Stimulated activated CD4-positive, alpha-beta T cell treated with anti-CD3 and anti-CD28 coated beads, Interleukin-2, amount 100 ng/mL, for 48 hours (primary cell): ENCODE measurements around the gene SMG7.

Experiments
- DNase-seq, 2 donors: peaks; one replicate each; pipeline ENCODE4 v3.0.0-alpha.2; 2020

SMG7 gene

DNA sequence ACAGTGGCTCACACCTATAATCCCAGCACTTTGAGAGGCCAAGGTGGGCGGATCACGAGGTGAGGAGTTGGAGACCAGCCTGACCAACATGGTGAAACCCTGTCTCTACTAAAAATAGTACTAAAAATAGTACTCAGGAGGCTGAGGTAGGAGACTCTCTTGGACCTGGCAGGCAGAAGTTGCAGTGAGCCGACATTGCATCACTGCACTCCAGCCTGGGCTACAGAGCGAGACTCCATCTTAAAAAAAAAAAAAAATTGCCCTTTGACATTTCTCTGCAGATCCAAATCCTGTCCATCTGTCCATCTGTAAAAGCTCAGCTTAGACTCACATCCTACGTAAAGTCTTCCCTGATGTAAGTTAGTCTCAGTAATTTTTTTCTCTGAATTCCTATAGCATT, 124.2 kb downstream of the SMG7 start:
- DNase-seq, result no peak

DNA sequence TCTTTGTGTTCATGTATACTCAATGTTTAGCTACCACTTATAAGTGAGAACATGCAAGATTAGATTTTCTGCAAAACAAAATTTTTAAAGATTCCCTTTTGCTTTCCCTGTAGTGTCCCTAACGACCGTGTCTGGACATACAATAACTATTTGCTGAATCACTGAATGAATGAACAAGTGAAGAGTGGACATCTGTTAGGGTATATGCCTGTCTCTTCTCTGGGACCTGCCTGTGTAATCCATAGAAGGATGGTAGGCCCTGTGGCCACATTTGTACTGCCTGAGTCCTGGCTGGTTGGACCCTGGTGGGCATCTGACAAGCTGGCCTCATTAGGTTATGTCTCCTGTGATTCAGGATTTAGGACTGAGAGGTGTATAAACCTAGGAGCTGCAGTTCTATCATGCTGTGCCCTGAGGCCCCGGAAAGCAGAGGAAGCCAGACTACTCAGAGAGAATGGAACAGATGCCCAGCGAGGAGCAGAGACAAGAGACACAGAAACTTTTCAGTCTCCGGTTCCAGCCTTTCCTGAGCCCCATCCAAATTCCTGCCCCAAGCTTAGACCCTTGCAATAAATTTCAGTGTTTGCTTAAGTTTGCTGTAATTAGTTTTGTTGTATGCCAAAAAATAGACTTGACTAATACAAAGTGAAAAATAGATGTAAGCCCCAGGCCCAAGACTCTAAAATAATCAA, 125.5 kb downstream of the SMG7 start:
- DNase-seq, result no peak

DNA sequence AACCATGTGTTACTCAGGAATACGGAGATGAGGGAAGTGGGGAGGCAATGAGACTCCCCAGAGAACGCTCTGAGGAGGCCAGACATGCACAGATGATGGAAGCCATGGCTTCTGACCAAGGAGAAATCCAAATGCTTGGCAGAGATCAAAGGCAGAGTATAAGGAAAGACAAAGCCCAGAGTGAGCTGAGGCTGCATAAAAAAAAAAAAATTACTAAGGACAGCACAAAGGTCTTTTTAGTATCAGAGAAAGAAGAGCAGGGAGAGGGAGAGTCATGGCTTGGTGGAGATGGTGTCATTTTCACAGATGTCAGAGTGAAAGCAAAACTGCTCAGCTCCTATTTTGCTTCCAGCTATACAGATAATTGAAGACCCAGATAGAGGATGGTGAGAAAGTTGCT, 126.1 kb downstream of the SMG7 start:
- DNase-seq, result no peak

DNA sequence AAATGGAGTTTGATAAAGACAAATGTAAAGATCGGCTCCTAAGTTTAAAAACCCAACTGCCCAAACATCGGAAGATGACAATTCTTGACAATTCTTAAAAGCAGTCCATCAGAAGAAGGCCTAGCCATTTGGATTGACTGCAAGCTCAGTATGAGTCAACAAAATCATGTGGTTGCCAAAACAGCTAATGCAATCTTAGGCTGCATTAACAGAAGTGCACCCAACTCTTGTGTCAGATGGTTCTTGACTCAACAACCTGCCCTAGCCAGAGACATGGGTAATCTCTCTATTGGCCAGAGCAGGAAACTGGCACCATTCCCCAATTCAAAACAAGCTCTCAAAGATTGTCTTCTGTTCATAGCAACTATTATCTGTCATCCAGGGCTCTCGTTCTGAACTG, 127.8 kb downstream of the SMG7 start:
- no peak for DNase-seq

DNA sequence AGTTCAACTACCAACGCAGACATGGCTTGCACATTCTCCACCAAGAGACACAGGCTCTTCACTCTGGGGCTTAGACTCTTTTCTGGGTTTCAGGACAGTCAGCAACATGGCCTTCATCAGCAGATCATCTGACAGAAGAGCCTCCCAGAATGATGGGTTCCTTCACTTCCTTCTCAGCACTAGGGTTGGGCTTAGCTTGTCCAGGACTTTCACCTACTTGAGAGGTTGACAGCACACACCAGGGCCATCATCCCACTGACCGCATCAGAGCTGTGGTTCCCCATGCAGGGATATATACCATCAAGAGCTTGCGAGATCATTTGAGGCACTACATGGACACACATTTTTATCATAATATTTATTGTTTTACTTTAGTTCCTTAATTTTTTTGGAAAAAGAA, 128.3 kb downstream of the SMG7 start:
- DNase-seq, result no peak

DNA sequence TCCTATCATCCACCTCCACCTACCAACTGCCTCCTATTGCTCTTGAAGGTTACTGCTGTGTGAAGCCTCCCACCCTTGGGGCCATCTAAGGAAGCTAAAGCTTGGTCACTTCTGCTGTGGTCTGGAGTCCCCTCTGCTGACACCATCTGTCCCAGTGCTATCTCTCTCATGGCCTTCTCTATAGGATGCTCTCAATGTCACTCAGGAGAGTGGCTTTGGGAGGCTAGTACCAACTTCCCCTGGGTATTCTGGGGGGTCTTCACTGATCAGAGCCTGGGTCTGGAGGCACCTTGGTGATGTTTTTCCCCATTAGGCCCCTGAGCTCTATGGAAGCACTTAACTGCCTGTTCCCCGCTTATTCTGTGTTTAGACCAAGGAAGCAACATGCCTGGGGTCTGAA, 130.2 kb downstream of the SMG7 start:
- no peak for DNase-seq
